ENCODE measurements around the gene PLA2G7.

- TF ChIP-seq, protein P1, sequence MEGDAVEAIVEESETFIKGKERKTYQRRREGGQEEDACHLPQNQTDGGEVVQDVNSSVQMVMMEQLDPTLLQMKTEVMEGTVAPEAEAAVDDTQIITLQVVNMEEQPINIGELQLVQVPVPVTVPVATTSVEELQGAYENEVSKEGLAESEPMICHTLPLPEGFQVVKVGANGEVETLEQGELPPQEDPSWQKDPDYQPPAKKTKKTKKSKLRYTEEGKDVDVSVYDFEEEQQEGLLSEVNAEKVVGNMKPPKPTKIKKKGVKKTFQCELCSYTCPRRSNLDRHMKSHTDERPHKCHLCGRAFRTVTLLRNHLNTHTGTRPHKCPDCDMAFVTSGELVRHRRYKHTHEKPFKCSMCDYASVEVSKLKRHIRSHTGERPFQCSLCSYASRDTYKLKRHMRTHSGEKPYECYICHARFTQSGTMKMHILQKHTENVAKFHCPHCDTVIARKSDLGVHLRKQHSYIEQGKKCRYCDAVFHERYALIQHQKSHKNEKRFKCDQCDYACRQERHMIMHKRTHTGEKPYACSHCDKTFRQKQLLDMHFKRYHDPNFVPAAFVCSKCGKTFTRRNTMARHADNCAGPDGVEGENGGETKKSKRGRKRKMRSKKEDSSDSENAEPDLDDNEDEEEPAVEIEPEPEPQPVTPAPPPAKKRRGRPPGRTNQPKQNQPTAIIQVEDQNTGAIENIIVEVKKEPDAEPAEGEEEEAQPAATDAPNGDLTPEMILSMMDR (IDR thresholded peaks at IDR 0.05): no peak
- TF ChIP-seq EZH2 (IDR thresholded peaks at IDR 0.05): no peak
- TF ChIP-seq EZH2phosphoT487 (IDR thresholded peaks at IDR 0.05): no peak
These were observed 28.7 kb downstream of the PLA2G7 start for GRCh38 chr6:46706464-46706863.

Measured in neural progenitor cell (in vitro differentiated cells).